Inferior parietal cortex (tissue), 1 donor: ENCODE results near the gene GTF3A.

Source experiments
- DNase-seq: peaks from one replicate; pipeline ENCODE4 v3.0.0-alpha.2; 2016; ENCODE audit errors: extremely low spot score

The GTF3A gene

GRCh38 chr13:27449081-27449603 lies 24.7 kb downstream of the GTF3A start:
- no peak for DNase-seq

GRCh38 chr13:27449936-27450828 lies 25.8 kb downstream of the GTF3A start, which contains the start of gene MTIF3:
TSS of gene MTIF3 (minus strand) at chr13:27450564. CDS start at chr13:27440448, 10,116 bp downstream.
- DNase-seq: peak; percentile 95

GRCh38 chr13:27450921-27451471 lies 26.6 kb downstream of the GTF3A start:
- peak; percentile 42 for DNase-seq

- no peak for DNase-seq
These were observed 31.0 kb downstream of the GTF3A start for GRCh38 chr13:27455331-27455855.

GRCh38 chr13:27461940-27462584 lies 37.6 kb downstream of the GTF3A start:
- no peak for DNase-seq

- DNase-seq: no peak
These were observed 39.1 kb downstream of the GTF3A start for GRCh38 chr13:27463500-27463899.

GRCh38 chr13:27465611-27466010 lies 41.2 kb downstream of the GTF3A start:
- DNase-seq: no peak

- no peak for DNase-seq
These were observed 42.1 kb downstream of the GTF3A start for GRCh38 chr13:27466513-27466912.

- no peak for DNase-seq
These were observed 45.8 kb downstream of the GTF3A start for GRCh38 chr13:27470075-27470820.

- no peak for DNase-seq
These were observed 48.0 kb downstream of the GTF3A start for GRCh38 chr13:27472441-27472840.

GRCh38 chr13:27472941-27473340 lies 48.5 kb downstream of the GTF3A start:
- no peak for DNase-seq

GRCh38 chr13:27474751-27475268 lies 50.4 kb downstream of the GTF3A start:
- peak; percentile 10 for DNase-seq

GRCh38 chr13:27476943-27477703 lies 52.7 kb downstream of the GTF3A start:
- DNase-seq: no peak

GRCh38 chr13:27481766-27482165 lies 57.3 kb downstream of the GTF3A start:
- no peak for DNase-seq

- no peak for DNase-seq
These were observed 58.6 kb downstream of the GTF3A start for GRCh38 chr13:27482983-27483382.

GRCh38 chr13:27483421-27483820 lies 59.0 kb downstream of the GTF3A start:
- DNase-seq: no peak
